ENCODE measurements around the gene LLGL2. TPM values are rescaled to one million over a fixed set of nuclear protein-coding genes. Genes with fewer than 3 reads are reported as not detected.
A peak's percentile ranks its signal among the peaks of the same experiment; 100 is the strongest.
"Not testable (repeated sequence)": the region's sequence is repeated elsewhere in the genome, so short reads cannot be mapped to it uniquely, and the experiment has no call there.

LLGL2 gene, protein sequence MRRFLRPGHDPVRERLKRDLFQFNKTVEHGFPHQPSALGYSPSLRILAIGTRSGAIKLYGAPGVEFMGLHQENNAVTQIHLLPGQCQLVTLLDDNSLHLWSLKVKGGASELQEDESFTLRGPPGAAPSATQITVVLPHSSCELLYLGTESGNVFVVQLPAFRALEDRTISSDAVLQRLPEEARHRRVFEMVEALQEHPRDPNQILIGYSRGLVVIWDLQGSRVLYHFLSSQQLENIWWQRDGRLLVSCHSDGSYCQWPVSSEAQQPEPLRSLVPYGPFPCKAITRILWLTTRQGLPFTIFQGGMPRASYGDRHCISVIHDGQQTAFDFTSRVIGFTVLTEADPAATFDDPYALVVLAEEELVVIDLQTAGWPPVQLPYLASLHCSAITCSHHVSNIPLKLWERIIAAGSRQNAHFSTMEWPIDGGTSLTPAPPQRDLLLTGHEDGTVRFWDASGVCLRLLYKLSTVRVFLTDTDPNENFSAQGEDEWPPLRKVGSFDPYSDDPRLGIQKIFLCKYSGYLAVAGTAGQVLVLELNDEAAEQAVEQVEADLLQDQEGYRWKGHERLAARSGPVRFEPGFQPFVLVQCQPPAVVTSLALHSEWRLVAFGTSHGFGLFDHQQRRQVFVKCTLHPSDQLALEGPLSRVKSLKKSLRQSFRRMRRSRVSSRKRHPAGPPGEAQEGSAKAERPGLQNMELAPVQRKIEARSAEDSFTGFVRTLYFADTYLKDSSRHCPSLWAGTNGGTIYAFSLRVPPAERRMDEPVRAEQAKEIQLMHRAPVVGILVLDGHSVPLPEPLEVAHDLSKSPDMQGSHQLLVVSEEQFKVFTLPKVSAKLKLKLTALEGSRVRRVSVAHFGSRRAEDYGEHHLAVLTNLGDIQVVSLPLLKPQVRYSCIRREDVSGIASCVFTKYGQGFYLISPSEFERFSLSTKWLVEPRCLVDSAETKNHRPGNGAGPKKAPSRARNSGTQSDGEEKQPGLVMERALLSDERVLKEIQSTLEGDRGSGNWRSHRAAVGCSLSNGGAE
- polyA plus RNA-seq (ENCODE audit: insufficient read length in 4 of 4): 10 to 100 TPM; 50.2 to 77.0 (median 55.8) TPM

GRCh38 chr17:75524970-75525805 lies at the start of gene LLGL2:
Gene LLGL2 (plus strand): TSS chr17:75525697. CDS start chr17:75543427, 17,730 bp downstream.
- peak in 3 of 4 donors; percentile 76 to 79 (median 76) for DNase-seq (ENCODE audit: low read depth in 4 of 4, low spot score in 3 of 4)

DNA sequence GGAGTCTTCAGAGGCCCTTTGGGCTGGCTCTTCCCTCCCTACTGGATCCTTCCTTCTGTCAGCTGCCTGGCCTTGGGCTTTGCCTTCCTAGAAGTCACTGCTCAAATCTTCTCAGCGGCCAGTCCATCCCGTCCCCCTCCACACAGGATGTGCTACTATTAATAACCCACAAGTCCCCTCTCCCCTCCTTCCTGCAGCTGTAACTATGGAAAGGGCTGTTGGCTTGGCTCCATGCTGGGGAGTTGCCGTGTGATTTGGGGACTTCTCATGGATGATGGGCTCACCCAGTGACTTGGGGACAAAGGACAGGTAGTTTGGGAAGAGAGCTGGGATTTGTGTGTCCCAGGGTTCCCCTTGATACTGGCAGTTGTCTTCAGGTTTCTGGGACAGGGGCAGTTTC lies 49.6 kb upstream of the LLGL2 start:
- no peak for DNase-seq (ENCODE audit: low read depth in 4 of 4, low spot score in 3 of 4)

DNA sequence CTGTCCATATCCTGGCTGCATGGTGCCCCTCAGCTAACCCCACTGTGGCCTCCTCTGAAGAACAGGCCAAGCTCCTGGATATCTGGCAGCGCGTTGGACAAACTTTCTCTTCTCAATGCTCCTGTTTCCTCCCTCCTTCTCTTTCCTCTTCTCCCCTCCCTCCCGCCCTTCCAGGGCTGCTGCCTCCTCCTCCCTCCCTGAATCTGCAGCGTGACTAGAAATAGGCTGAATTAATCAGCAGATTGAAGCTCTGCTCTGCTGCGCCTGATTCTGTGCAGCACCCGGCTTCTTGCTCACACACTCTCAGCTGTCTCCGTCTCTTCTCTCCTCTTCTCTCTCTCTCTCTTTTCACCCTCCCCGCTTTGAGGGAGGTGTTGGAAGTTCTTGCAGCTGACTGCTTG lies 49.2 kb upstream of the LLGL2 start:
- DNase-seq (ENCODE audit: low read depth in 4 of 4, low spot score in 3 of 4): peak in 2 of 4 donors; percentile 35 to 38

DNA sequence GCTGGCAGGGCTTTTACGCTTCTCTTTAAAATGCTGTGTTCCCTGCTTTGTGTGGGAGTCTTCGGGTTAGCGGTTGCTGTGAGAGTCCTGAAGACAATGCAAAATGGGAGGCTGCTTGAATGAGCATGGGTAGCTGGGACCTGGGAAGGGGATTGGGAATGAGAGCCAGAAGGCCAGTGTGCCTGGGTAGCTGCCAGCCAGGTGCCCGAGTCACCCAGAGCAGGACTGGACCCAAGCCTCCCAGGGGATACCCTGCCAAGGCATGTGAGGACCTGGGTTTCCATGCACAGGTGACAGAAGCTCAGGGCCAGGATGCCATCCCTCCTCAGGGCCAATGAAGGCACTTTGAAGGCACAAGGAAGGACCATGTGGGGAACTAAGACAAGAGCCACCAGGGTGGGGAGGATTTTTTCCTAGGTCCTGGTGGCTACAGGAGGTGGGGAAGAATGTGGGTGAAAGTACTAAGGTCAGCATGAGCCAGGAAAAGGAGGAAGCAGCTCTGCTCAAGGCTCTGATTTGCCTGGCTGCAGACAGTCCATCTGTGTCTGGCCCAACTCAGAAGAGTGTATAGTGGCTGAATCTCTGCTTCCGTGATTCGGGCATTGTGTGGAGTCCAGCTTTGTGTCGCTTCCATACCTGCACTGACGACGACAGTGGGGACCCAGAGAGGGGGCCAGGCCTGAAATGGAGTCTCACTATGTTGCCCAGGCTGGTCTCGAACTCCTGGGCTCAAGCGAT lies 48.6 kb upstream of the LLGL2 start:
- DNase-seq (ENCODE audit: low read depth in 4 of 4, low spot score in 3 of 4): no peak

- not testable (repeated sequence) for DNase-seq (ENCODE audit: low read depth in 4 of 4, low spot score in 3 of 4)
Measured at GRCh38 chr17:75477490-75477862, 48.0 kb upstream of the LLGL2 start.

DNA sequence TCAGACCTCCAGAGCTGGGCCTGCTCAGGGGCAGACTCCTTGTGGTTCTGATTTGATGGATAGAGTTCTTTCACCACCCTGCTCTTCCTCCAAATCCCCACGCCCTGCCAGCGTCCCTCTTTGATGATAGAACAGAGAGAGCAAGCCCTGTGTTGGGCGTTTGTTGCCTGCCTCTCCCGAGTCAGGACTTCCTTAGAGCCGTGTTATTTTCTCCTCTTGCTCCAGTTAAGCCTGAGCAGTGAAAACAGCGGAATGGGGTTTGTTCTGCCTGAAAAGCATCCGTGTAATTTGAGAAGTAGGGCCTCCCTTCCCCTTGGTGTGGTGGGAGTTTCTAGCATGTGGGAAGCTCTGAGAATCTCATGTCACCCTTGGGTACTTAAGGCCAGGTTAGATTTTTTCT lies 47.0 kb upstream of the LLGL2 start:
- DNase-seq (ENCODE audit: low read depth in 4 of 4, low spot score in 3 of 4): peak in 2 of 4 donors; percentile 65 to 74

GRCh38 chr17:75480281-75480680 lies 45.2 kb upstream of the LLGL2 start:
- no peak for DNase-seq (ENCODE audit: low read depth in 4 of 4, low spot score in 3 of 4)

DNA sequence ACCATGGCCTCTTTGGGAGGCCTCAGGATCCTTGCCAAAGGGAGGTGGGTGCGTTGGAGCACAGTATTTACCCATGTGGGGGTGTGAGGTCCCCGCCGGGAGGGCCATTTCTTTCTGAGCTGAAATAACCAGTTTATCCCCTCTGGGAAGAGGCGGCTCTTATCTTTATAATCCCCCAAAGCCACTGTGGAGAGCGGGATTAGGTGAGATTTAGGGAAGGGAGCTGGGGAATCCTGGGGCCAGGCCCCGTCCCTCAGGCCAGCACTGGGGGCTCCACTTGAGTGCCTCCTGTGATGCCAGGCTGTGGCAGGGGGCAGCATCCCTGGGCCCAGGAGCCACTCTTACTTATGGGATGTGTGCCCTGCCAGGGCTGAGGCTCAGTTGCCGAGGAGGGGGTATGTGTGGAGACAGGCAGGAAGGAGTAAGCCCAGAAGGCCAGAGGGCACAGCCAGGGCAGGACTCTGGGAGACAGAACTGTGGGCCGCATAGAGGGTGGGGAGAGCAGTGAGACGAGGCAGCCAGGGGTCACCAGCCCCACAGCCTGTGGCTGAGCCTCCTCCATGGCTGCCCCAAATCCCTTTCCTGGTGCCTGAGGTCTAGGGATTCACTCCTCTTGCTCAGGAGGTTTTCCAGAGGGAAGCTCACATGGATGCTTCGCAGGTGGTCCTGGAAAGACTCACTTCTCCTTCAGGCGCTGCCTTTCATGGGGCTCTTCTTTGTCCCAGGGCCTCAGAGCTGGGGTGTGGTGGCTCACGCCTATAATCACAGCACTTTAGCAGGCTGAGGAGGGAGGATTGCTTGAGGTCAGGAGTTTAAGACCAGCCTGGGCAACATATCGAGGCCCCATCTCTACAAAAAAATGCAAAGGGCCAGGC lies 44.1 kb upstream of the LLGL2 start:
- no peak for DNase-seq (ENCODE audit: low read depth in 4 of 4, low spot score in 3 of 4)

DNA sequence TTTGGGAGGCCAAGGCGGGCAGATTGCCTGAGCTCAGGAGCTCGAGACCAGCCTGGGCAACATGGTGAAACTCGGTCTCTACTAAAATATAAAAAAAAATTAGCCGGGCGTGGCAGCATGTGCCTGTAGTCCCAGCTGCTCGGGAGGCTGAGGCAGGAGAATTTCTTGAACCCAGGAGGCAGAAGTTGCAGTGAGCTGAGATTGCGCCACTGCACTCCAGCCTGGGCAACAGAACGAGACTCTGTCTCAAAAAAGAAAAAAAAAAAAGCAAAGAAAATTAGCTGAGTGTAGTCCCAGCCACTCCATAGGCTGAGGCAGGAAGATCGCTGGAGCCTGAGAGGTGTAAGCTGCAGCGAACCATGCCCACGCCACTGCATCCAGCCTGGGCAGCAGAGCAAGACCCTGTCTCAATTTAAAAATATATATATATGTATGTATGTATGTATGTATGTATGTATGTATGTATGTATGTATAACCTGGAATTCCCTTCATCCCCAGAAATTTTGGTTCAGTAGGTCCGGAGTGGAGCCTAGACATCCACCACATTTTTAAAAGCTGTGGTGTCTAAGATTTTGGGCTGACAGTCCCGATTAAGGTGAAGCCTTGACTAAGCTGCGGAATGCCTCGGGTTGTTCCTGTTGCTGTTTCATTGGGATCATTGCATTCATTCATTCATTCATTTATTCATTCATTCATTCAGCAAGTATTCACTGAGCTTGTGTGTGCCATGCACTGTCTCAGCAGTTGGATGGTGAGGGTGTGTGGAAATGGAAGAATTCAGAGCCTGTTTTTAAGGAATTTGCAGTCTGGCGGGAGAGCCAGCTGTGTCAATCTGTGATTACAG lies 43.2 kb upstream of the LLGL2 start:
- DNase-seq (ENCODE audit: low read depth in 4 of 4, low spot score in 3 of 4): no peak

GRCh38 chr17:75485688-75486087 lies 39.8 kb upstream of the LLGL2 start:
- DNase-seq (ENCODE audit: low read depth in 4 of 4, low spot score in 3 of 4): no peak

DNA sequence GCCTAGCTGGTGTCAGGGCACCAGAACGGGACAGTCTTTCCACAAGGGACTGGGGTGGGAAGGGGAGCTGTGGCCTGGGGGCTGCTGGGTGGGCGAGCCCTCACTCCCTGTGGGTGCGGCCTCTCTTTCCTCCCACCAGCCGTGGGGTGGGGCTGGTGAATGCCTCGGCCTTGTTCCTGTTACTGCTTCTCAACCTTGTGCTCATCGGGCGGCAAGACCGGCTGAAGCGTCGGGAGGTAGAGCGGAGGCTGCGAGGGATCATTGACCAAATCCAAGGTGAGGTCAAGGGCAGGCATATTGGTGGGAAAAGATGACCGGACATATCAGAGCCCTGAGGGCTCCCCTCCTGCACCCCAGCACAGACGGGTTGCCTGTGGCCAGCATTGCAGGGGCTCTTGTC lies 39.3 kb upstream of the LLGL2 start:
- DNase-seq (ENCODE audit: low read depth in 4 of 4, low spot score in 3 of 4): no peak

DNA sequence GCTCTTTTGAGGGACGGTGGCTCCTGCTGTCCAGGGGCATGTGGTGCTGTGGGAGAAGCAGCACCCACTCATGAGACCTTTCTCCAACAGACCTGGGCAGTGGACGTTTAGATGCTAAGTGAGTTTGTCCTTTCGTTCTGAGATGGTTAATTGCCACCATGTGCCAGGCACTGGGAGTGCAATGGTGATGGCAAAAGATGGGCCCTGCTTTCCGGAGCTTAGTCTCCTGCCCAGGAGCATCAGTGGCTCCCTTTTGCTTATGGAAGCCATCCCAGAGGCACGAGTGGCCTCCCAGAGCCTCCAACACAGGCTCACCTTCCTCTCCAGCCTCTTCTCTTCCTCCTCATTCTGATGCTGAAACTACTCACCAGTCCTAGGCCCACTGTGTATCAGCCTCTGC lies 38.5 kb upstream of the LLGL2 start:
- DNase-seq (ENCODE audit: low read depth in 4 of 4, low spot score in 3 of 4): no peak

GRCh38 chr17:75487351-75488070 lies 38.0 kb upstream of the LLGL2 start:
- DNase-seq (ENCODE audit: low read depth in 4 of 4, low spot score in 3 of 4): no peak

GRCh38 chr17:75488693-75489510 lies 36.6 kb upstream of the LLGL2 start:
- no peak for DNase-seq (ENCODE audit: low read depth in 4 of 4, low spot score in 3 of 4)

- no peak for DNase-seq (ENCODE audit: low read depth in 4 of 4, low spot score in 3 of 4)
Measured at GRCh38 chr17:75489511-75489955, 36.0 kb upstream of the LLGL2 start.

GRCh38 chr17:75490173-75490743 lies 35.2 kb upstream of the LLGL2 start:
- DNase-seq (ENCODE audit: low read depth in 4 of 4, low spot score in 3 of 4): no peak
